GM12892 (cell line): Measurements from ENCODE around the gene OXNAD1.

Experiments used
- POLR2A ChIP-seq: IDR thresholded peaks from 2 replicates; pipeline ENCODE4 v1.6.1; 2011; ENCODE audit warnings: low read depth, low read length, control low read depth
- POLR2AphosphoS5 ChIP-seq: IDR thresholded peaks from 2 replicates; pipeline ENCODE4 v1.6.1; 2011; ENCODE audit warnings: low read depth, low read length, control low read depth

DNA sequence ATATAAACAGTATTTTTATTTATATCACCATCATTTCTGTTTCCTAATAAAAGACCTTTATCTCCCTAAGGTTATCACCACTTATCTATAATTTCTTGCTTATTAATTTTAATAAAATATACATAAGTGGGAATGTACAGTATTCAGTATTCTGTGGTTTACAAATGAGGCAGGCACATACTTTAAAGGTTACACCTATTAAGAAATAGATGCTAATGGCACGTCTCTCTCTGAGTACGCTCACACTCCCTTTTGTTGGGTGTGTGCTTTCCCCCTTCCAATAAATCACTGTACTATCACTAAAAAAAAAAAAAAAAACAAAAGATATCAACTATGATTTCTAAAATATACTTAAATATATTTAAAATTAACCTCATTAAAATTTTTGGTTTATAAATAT, 8.9 kb downstream of the OXNAD1 start:
- TF ChIP-seq POLR2A (no peak), POLR2AphosphoS5 (no peak)
